Activated naive CD8-positive, alpha-beta T cell treated with anti-CD3 and anti-CD28 coated beads for 36 hours (primary cell): ENCODE measurements around the gene ZNF81. TPM values are rescaled to one million over a fixed set of nuclear protein-coding genes. Genes with fewer than 3 reads are reported as not detected.
"Not testable (repeated sequence)": the region's sequence is repeated elsewhere in the genome, so short reads cannot be mapped to it uniquely, and the experiment has no call there.

Experiments used
- DNase-seq: peaks from one replicate; pipeline ENCODE4 v3.0.0; 2021
- H3K27ac Mint-ChIP-seq: one replicate; pipeline ENCODE4 v1.8.0; 2022; ENCODE audit warnings: mild to moderate bottlenecking, moderate library complexity, mixed read lengths
- H3K27me3 Mint-ChIP-seq: one replicate; pipeline ENCODE4 v1.8.0; 2022; ENCODE audit warnings: mild to moderate bottlenecking, mixed read lengths
- H3K36me3 Mint-ChIP-seq: one replicate; pipeline ENCODE4 v1.8.0; 2021; ENCODE audit warnings: mild to moderate bottlenecking, mixed read lengths
- H3K4me1 Mint-ChIP-seq: one replicate; pipeline ENCODE4 v1.8.0; 2021; ENCODE audit warnings: mixed read lengths
- H3K4me3 Mint-ChIP-seq: one replicate; pipeline ENCODE4 v1.8.0; 2022; ENCODE audit warnings: mild to moderate bottlenecking, moderate library complexity, mixed read lengths
- H3K9me3 Mint-ChIP-seq: one replicate; pipeline ENCODE4 v1.8.0; 2022; ENCODE audit warnings: mixed read lengths
- total RNA-seq, 2 experiments: library from RNA; stranded (reverse); gene quantifications; one replicate each; pipeline ENCODE4 v1.2.3, GENCODE V29; 2021

Gene ZNF81
- total RNA-seq, 2 experiments from 2014 or later, result 4.8 to 7.8 TPM

GRCh38 chrX:47936940-47937317 lies 100.2 kb downstream of the ZNF81 start:
- H3K9me3 Mint-ChIP-seq, result no peaks in the 10 kb centered on the region

GRCh38 chrX:47940448-47940847 lies 103.7 kb downstream of the ZNF81 start:
- Mint-ChIP-seq H3K27ac (no peak overlapping the region), H3K4me3 (no peak overlapping the region), H3K9me3 (peaks cover 6% of the 10 kb centered on the region), H3K4me1 (peaks cover 9% of the 10 kb centered on the region), H3K36me3 (peaks cover 2% of the 10 kb centered on the region), H3K27me3 (no peaks in the 10 kb centered on the region)
- DNase-seq, result no peak

More at GRCh38 chrX:47936940-47937317, 100.2 kb downstream of the ZNF81 start:
- Mint-ChIP-seq H3K27ac (no peak overlapping the region), H3K27me3 (no peaks in the 10 kb centered on the region), H3K4me1 (peaks cover 9% of the 10 kb centered on the region), H3K36me3 (no peaks in the 10 kb centered on the region), H3K4me3 (peak overlapping the region; percentile 79)
- no peak for DNase-seq

GRCh38 chrX:47941423-47941822 lies 104.7 kb downstream of the ZNF81 start:
- Mint-ChIP-seq H3K27me3 (no peaks in the 10 kb centered on the region), H3K27ac (no peak overlapping the region), H3K4me3 (no peak overlapping the region), H3K36me3 (peaks cover 2% of the 10 kb centered on the region), H3K4me1 (peaks cover 5% of the 10 kb centered on the region), H3K9me3 (peaks cover 6% of the 10 kb centered on the region)
- DNase-seq, result no peak

GRCh38 chrX:47955295-47955694 lies 118.6 kb downstream of the ZNF81 start:
- H3K4me3 Mint-ChIP-seq, H3K9me3 Mint-ChIP-seq, H3K4me1 Mint-ChIP-seq, H3K27ac Mint-ChIP-seq, DNase-seq, H3K36me3 Mint-ChIP-seq, H3K27me3 Mint-ChIP-seq: not testable (repeated sequence)

- no peak overlapping the region for H3K27ac Mint-ChIP-seq
- H3K4me1 Mint-ChIP-seq, result no peaks in the 10 kb centered on the region
- H3K36me3 Mint-ChIP-seq, result no peaks in the 10 kb centered on the region
- H3K4me3 Mint-ChIP-seq, result no peak overlapping the region
- no peak for DNase-seq
- peaks cover 5% of the 10 kb centered on the region for H3K9me3 Mint-ChIP-seq
- H3K27me3 Mint-ChIP-seq, result no peaks in the 10 kb centered on the region
These were observed 119.3 kb downstream of the ZNF81 start for GRCh38 chrX:47956016-47956415.

- not testable (repeated sequence) for H3K27ac Mint-ChIP-seq, DNase-seq, H3K4me1 Mint-ChIP-seq, H3K9me3 Mint-ChIP-seq, H3K4me3 Mint-ChIP-seq, H3K36me3 Mint-ChIP-seq, H3K27me3 Mint-ChIP-seq
These were observed 121.5 kb downstream of the ZNF81 start for GRCh38 chrX:47958206-47958605.

- DNase-seq, result peak; percentile 3
- Mint-ChIP-seq H3K4me3 (no peak overlapping the region), H3K27ac (no peak overlapping the region), H3K9me3 (peaks cover 4% of the 10 kb centered on the region), H3K36me3 (no peaks in the 10 kb centered on the region), H3K27me3 (no peaks in the 10 kb centered on the region), H3K4me1 (no peaks in the 10 kb centered on the region)
These were observed 122.2 kb downstream of the ZNF81 start for GRCh38 chrX:47958761-47959342.

GRCh38 chrX:47960406-47960805 lies 123.7 kb downstream of the ZNF81 start:
- Mint-ChIP-seq H3K27me3 (no peaks in the 10 kb centered on the region), H3K27ac (no peak overlapping the region), H3K36me3 (peaks cover 4% of the 10 kb centered on the region), H3K9me3 (peaks cover 8% of the 10 kb centered on the region), H3K4me1 (no peaks in the 10 kb centered on the region), H3K4me3 (no peak overlapping the region)
- DNase-seq, result no peak

- not testable (repeated sequence) for H3K9me3 Mint-ChIP-seq, H3K4me3 Mint-ChIP-seq, H3K27me3 Mint-ChIP-seq, H3K36me3 Mint-ChIP-seq, DNase-seq, H3K4me1 Mint-ChIP-seq, H3K27ac Mint-ChIP-seq
These were observed 125.1 kb downstream of the ZNF81 start for GRCh38 chrX:47961830-47962229.

GRCh38 chrX:47965526-47965925 lies 128.8 kb downstream of the ZNF81 start:
- not testable (repeated sequence) for H3K27me3 Mint-ChIP-seq, H3K27ac Mint-ChIP-seq, H3K4me3 Mint-ChIP-seq, H3K4me1 Mint-ChIP-seq, DNase-seq, H3K36me3 Mint-ChIP-seq
- H3K9me3 Mint-ChIP-seq, result peaks cover 18% of the 10 kb centered on the region

Other genes with a start within 250 kb of the ZNF81 start
- 1 to 10 TPM in 1 of 2 experiments, under 1 TPM in 1; 0.91 to 1.4 TPM for gene SYN1, start 217.0 kb upstream of the ZNF81 start, total RNA-seq
- 1 to 10 TPM in 1 of 2 experiments, under 1 TPM in 1; 0.90 to 1.9 TPM for gene CFP, start 207.0 kb upstream of the ZNF81 start, total RNA-seq
- gene ELK1, start 186.3 kb upstream of the ZNF81 start, total RNA-seq, result 10 to 100 TPM; 65.4 to 67.5 TPM
- gene UXT, start 177.7 kb upstream of the ZNF81 start, total RNA-seq, result 100 to 1,000 TPM; 150 to 154 TPM
- 1 to 10 TPM; 6.4 to 7.4 TPM for gene ZNF182, start 167.1 kb downstream of the ZNF81 start, total RNA-seq
- not detected for gene SPACA5, start 170.1 kb downstream of the ZNF81 start, total RNA-seq
- gene ZNF630, start 234.7 kb downstream of the ZNF81 start, total RNA-seq, result 1 to 10 TPM; 1.6 to 1.9 TPM